H1 (cell line): ENCODE data around the gene ZNF646. TPM values are rescaled to one million over a fixed set of nuclear protein-coding genes. Genes with fewer than 3 reads are reported as not detected.

Experiments
- CTCF ChIA-PET: fragments of 300-600 bp; sonication (Branson Sonifier 250); formaldehyde crosslinking; loops from one replicate; lab custom pipeline; 2021; ENCODE audit not compliant: partially characterized antibody; lab: Charles Lee
- POLR2A ChIA-PET: fragments of 300-600 bp; sonication (Branson Sonifier 250); formaldehyde crosslinking; loops from one replicate; lab custom pipeline; 2021; ENCODE audit warnings: inconsistent platforms; ENCODE audit not compliant: partially characterized antibody; lab: Charles Lee
- DNase-seq, 2 experiments: peaks; one replicate each; pipeline versions ENCODE4 v3.0.0 to v3.0.0-alpha.2; 2010 to 2022; ENCODE audit warnings: low spot score in 2 of 2, low read depth in 1 of 2, mixed read lengths in 1 of 2
- FAIRE-seq: peaks from 2 replicates; lab custom pipeline; 2011; peaks lifted over from hg19 to GRCh38; lab: Jason Lieb, UNC
- H2AFZ ChIP-seq: 2 replicates; pipeline ENCODE4 v1.8.1; 2012; ENCODE audit warnings: low read length, inconsistent platforms
- H2AK5ac ChIP-seq: 2 replicates; pipeline ENCODE4 v1.6.1; 2013; ENCODE audit warnings: low read depth, low read length
- H2BK120ac ChIP-seq: replicated peaks from 2 replicates; pipeline ENCODE3; 2013; ENCODE audit warnings: low read depth, low read length, inconsistent platforms
- H2BK12ac ChIP-seq: 2 replicates; pipeline ENCODE4 v1.6.1; 2013; ENCODE audit warnings: low read depth, low read length
- H2BK15ac ChIP-seq: 2 replicates; pipeline ENCODE4 v1.6.1; 2013; ENCODE audit warnings: low read length
- H2BK20ac ChIP-seq: 2 replicates; pipeline ENCODE4 v1.6.1; 2013; ENCODE audit warnings: low read length
- H2BK5ac ChIP-seq: 2 replicates; pipeline ENCODE4 v1.6.1; 2013; ENCODE audit warnings: low read depth, low read length
- H3K14ac ChIP-seq: 2 replicates; pipeline ENCODE4 v1.6.1; 2013; ENCODE audit warnings: inconsistent platforms; ENCODE audit not compliant: insufficient read length
- H3K18ac ChIP-seq: 2 replicates; pipeline ENCODE4 v1.6.1; 2013; ENCODE audit warnings: low read length; ENCODE audit errors: extremely low read depth
- H3K23ac ChIP-seq: 2 replicates; pipeline ENCODE4 v1.6.1; 2013; ENCODE audit warnings: inconsistent platforms; ENCODE audit not compliant: insufficient read length
- H3K23me2 ChIP-seq: 2 replicates; pipeline ENCODE4 v1.6.1; 2013; ENCODE audit warnings: low read depth, low read length
- H3K27ac ChIP-seq: 2 replicates; pipeline ENCODE4 v1.6.1; 2011; ENCODE audit warnings: low read depth, low read length, inconsistent platforms
- H3K27me3 ChIP-seq, 4 experiments: replicated peaks in 1 of 4; 1 replicate in 1 of 4; 2 replicates in 3 of 4; pipeline versions ENCODE4 v1.6.1 to v1.8.1; 2011 to 2013; ENCODE audit warnings: low read length in 3 of 4, mild to moderate bottlenecking in 3 of 4, inconsistent platforms in 2 of 4, mixed read lengths in 2 of 4, moderate library complexity in 1 of 4; ENCODE audit not compliant: control insufficient read depth in 3 of 4, insufficient read depth in 3 of 4; ENCODE audit errors: extremely low read depth in 1 of 4
- H3K36me3 ChIP-seq, 4 experiments: 2 replicates each; pipeline versions ENCODE4 v1.6.1 to v1.8.1; 2011 to 2013; ENCODE audit warnings: mild to moderate bottlenecking in 4 of 4, low read length in 3 of 4, moderate library complexity in 2 of 4, control low read depth in 1 of 4, inconsistent platforms in 1 of 4; ENCODE audit not compliant: insufficient read depth in 4 of 4, control insufficient read depth in 2 of 4
- H3K4ac ChIP-seq: replicated peaks from 2 replicates; pipeline ENCODE3; 2013; ENCODE audit warnings: low read length, low read depth, mixed read lengths, inconsistent platforms; ENCODE audit not compliant: insufficient read length
- H3K4me1 ChIP-seq, 4 experiments: replicated peaks in 1 of 4; 1 replicate in 1 of 4; 2 replicates in 3 of 4; pipeline versions ENCODE4 v1.6.1 to v1.8.1; 2011 to 2013; ENCODE audit warnings: low read length in 3 of 4, inconsistent platforms in 2 of 4, mixed read lengths in 1 of 4; ENCODE audit not compliant: insufficient read depth in 4 of 4, control insufficient read depth in 3 of 4
- H3K4me2 ChIP-seq, 2 experiments: 2 replicates each; pipeline versions ENCODE4 v1.6.1 to v1.8.1; 2011 to 2013; ENCODE audit warnings: low read depth in 2 of 2, low read length in 2 of 2, control low read depth in 1 of 2, inconsistent platforms in 1 of 2, mild to moderate bottlenecking in 1 of 2; ENCODE audit not compliant: insufficient read depth in 1 of 2
- H3K4me3 ChIP-seq, 4 experiments: fragments of 200-600, 300-600 bp in 1 of 4; sonication (generic), shearing (Covaris generic), sonication (Bioruptor Twin) in 1 of 4; 2 replicates each; pipeline versions ENCODE4 v1.5.1 to v1.8.1; 2011 to 2016; ENCODE audit warnings: low read length in 4 of 4, low read depth in 3 of 4, control low read depth in 2 of 4, inconsistent platforms in 2 of 4, mild to moderate bottlenecking in 2 of 4, mixed read lengths in 1 of 4, moderate library complexity in 1 of 4; ENCODE audit not compliant: insufficient read depth in 2 of 4; ENCODE audit errors: extremely low read depth in 1 of 4
- H3K56ac ChIP-seq: replicated peaks from 2 replicates; pipeline ENCODE3; 2013; ENCODE audit warnings: low read depth, mild to moderate bottlenecking, mixed read lengths, low read length, inconsistent platforms; ENCODE audit not compliant: insufficient read length
- H3K79me1 ChIP-seq: 2 replicates; pipeline ENCODE4 v1.6.1; 2013; ENCODE audit warnings: low read depth, low read length, control low read depth
- H3K79me2 ChIP-seq, 2 experiments: 2 replicates each; pipeline versions ENCODE4 v1.6.1 to v1.8.1; 2012 to 2013; ENCODE audit warnings: low read length in 2 of 2, mild to moderate bottlenecking in 2 of 2, inconsistent platforms in 1 of 2; ENCODE audit not compliant: insufficient read depth in 2 of 2, control insufficient read depth in 1 of 2
- H3K9ac ChIP-seq, 4 experiments: replicated peaks in 1 of 4; 1 replicate in 1 of 4; 2 replicates in 3 of 4; pipeline versions ENCODE4 v1.6.1 to v1.8.1; 2011 to 2013; ENCODE audit warnings: low read depth in 3 of 4, low read length in 3 of 4, control low read depth in 2 of 4, mild to moderate bottlenecking in 2 of 4, moderate library complexity in 2 of 4, inconsistent platforms in 1 of 4; ENCODE audit errors: extremely low read depth in 1 of 4
- H3K9me3 ChIP-seq, 2 experiments: 2 replicates each; pipeline versions ENCODE4 v1.6.1 to v1.8.1; 2012 to 2013; ENCODE audit warnings: mild to moderate bottlenecking in 2 of 2, moderate library complexity in 2 of 2, control low read depth in 1 of 2, inconsistent platforms in 1 of 2, low read depth in 1 of 2, low read length in 1 of 2, mixed read lengths in 1 of 2; ENCODE audit not compliant: insufficient read depth in 2 of 2
- H4K20me1 ChIP-seq, 2 experiments: replicated peaks in 1 of 2; 2 replicates each; pipeline versions ENCODE3 to v1.8.1; 2011 to 2013; ENCODE audit warnings: inconsistent platforms in 2 of 2, low read length in 2 of 2, mild to moderate bottlenecking in 1 of 2; ENCODE audit not compliant: insufficient read depth in 2 of 2, control insufficient read depth in 1 of 2
- H4K5ac ChIP-seq: 2 replicates; pipeline ENCODE4 v1.6.1; 2013; ENCODE audit warnings: low read length, low read depth, mixed read lengths, inconsistent platforms; ENCODE audit not compliant: insufficient read length
- H4K8ac ChIP-seq: 2 replicates; pipeline ENCODE4 v1.8.0; 2013; ENCODE audit warnings: mild to moderate bottlenecking, moderate library complexity, low read length, inconsistent platforms; ENCODE audit not compliant: insufficient read depth; ENCODE audit errors: extremely low read depth
- H4K91ac ChIP-seq: replicated peaks from 2 replicates; pipeline ENCODE3; 2013; ENCODE audit warnings: low read length, mixed read lengths, inconsistent platforms; ENCODE audit not compliant: insufficient read length
- GTF2F1 ChIP-seq: IDR thresholded peaks from 2 replicates; pipeline ENCODE4 v1.6.1; 2012; ENCODE audit warnings: low read depth, low read length, improper control_type of control experiment, borderline replicate concordance
- RAD21 ChIP-seq, 2 experiments: IDR thresholded peaks in 1 of 2; conservative IDR thresholded peaks in 1 of 2; 2 replicates each; pipeline ENCODE4 v1.6.1; 2011; ENCODE audit warnings: low read depth in 2 of 2, low read length in 2 of 2, improper control_type of control experiment in 1 of 2, inconsistent platforms in 1 of 2, mild to moderate bottlenecking in 1 of 2, moderate library complexity in 1 of 2
- TAF7 ChIP-seq: optimal IDR thresholded peaks from 2 replicates; pipeline ENCODE3; 2011; ENCODE audit warnings: low read depth, mild to moderate bottlenecking, inconsistent platforms, low read length, moderate library complexity, borderline replicate concordance
- ZNF274 ChIP-seq: IDR thresholded peaks from 2 replicates; pipeline ENCODE4 v1.7.0; 2012; ENCODE audit warnings: low read length, borderline replicate concordance; ENCODE audit errors: extremely low read depth
- WGBS, 2 experiments: shearing (Covaris generic) in 1 of 2; methylation state at CpG; one replicate each; pipeline versions ENCODE4 v1.1.6 to v1.1.7; 2013 to 2015; ENCODE audit warnings: low lambda C conversion rate in 2 of 2, mixed read lengths in 2 of 2, inconsistent platforms in 1 of 2, low coverage in 1 of 2, missing lambda C conversion rate in 1 of 2; ENCODE audit not compliant: insufficient replicate concordance in 2 of 2, insufficient coverage in 1 of 2, insufficient read length in 1 of 2; ENCODE audit errors: extremely low coverage in 1 of 2, missing lambda C conversion rate in 1 of 2; 5-methylcytosine and 5-hydroxymethylcytosine counted together
- polyA plus RNA-seq, 7 experiments: library from polyadenylated mRNA; depleted of rRNA in 3 of 7; stranded (reverse) in 5 of 7; unstranded in 2 of 7; fragments of >200 nt in 5 of 7; fragments of 200-250 nt in 2 of 7; gene quantifications; 1 replicate in 5 of 7; 2 replicates in 1 of 7; 4 replicates in 1 of 7; pipeline versions ENCODE4 v1.2.1 to v1.2.3, GENCODE V29; 2011 to 2013; ENCODE audit warnings: missing spikeins in 2 of 7, mixed read lengths in 2 of 7
- total RNA-seq: library from RNA; stranded (reverse); fragmentation: NEBNext Ultra II Directional; extraction: Animal tissue kit (Norgen Biotek cat#: 25700); gene quantifications from 2 replicates; pipeline ENCODE4 v1.2.1, GENCODE V29; 2021
- TF ChIP-seq, protein P1 (sequence below): IDR thresholded peaks from 2 replicates; pipeline ENCODE4 v1.6.1; 2011; ENCODE audit warnings: low read length, improper control_type of control experiment

The ZNF646 gene
- total and polyA plus RNA-seq, 2 of the 8 experiments (the other 6 are each of a cell fraction or from before 2014, with no cell fraction given): 6.5 to 25.0 TPM

DNA sequence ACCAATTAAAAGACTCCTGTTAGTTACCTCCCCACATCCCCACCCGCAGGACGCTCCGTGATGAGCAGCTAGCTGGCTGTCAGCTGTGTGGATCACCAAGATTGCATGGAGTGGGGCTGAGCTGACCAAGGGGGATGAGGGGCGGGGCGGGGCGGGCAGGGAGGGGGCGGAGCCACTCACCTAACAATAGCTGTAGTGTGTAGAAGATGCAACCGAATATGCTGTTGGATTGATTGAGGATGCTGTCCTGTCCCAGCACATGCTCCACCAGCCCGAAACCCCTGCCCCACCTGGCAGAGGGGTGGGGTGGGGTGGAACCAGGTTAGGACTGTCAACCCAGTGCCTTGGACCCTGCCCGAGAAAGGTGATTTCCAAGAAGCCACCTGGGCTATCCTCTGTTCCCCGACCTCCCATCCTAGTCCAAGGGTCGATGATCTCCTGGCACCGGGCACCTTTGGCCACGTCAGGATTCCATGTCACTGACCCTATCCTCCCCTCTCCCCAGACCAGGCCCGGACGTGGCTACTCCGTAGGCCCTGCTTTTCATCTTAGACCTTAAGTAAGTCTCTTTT, 19.0 kb downstream of the ZNF646 start:
- H3K4ac ChIP-seq: no peak overlapping the region
- H3K27ac ChIP-seq: no peak overlapping the region
- H4K8ac ChIP-seq: no peak overlapping the region; the same call in 1 of the 2 replicates
- 44% methylated on average over 12 of the region's 17 CpGs; no CpG with 5 or more reads in 1 of the 2 experiments for WGBS, 2 experiments
- peaks cover 0 to 9% (median 3%) of the 10 kb centered on the region in 4 experiments; a peak in 4 of 7 replicates for H3K4me1 ChIP-seq
- no peak for TF ChIP-seq ZNF274
- no peak for TF ChIP-seq GTF2F1
- TF ChIP-seq TAF7: no peak
- TF ChIP-seq RAD21 (IDR thresholded peaks at IDR 0.05 in 1 of 2, conservative IDR thresholded peaks at IDR 0.05 in 1 of 2; ENCODE audit: low read depth in 2 of 2, low read length in 2 of 2): 0 out of 4 replicates have a peak, but pooled peaks of 1 of the 2 experiments have one; percentile 1
- TF ChIP-seq, protein P1, sequence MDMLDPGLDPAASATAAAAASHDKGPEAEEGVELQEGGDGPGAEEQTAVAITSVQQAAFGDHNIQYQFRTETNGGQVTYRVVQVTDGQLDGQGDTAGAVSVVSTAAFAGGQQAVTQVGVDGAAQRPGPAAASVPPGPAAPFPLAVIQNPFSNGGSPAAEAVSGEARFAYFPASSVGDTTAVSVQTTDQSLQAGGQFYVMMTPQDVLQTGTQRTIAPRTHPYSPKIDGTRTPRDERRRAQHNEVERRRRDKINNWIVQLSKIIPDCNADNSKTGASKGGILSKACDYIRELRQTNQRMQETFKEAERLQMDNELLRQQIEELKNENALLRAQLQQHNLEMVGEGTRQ: no peak
- TF ChIP-seq, all 59 proteins: peak for 1
- Histone ChIP-seq H4K20me1 (peaks cover 8 to 20% of the 10 kb centered on the region in 2 experiments), H3K23me2 (peaks cover 10% of the 10 kb centered on the region), H3K79me1 (peaks cover 10% of the 10 kb centered on the region), H3K9me3 (no peaks in the 10 kb centered on the region), H3K4me2 (peak overlapping the region; percentile 85 to 91), H3K56ac (no peak overlapping the region), H2AK5ac (no peak overlapping the region), H2BK5ac (no peak overlapping the region), H2BK20ac (no peak overlapping the region), H3K79me2 (peaks cover 0 to 7% of the 10 kb centered on the region in 2 experiments; a peak in 1 of 4 replicates), H3K27me3 (no peaks in the 10 kb centered on the region), H3K4me3 (peak overlapping the region; percentile 50 to 96 (median 74); a peak in 7 of 8 replicates), H3K36me3 (peaks cover 0 to 15% (median 4%) of the 10 kb centered on the region in 4 experiments; a peak in 5 of 8 replicates), H2BK120ac (no peak overlapping the region), H4K5ac (no peak overlapping the region), H3K9ac (peak overlapping the region in 1 of 4 experiments; percentile 60; a peak in 3 of 7 replicates), H3K14ac (no peak overlapping the region), H2BK15ac (0 out of 2 replicates have a peak overlapping the region, but pooled peaks have one; percentile 29), H2BK12ac (no peak overlapping the region), H4K91ac (no peak overlapping the region), H3K18ac (no peak overlapping the region), H3K23ac (no peak overlapping the region), H2AFZ (no peak overlapping the region)
- no peak for FAIRE-seq
- ChIA-PET POLR2A (interaction anchor here (0.6 to 4.2 kb wide), 11 partner anchors 9 to 124 kb away, joined by 3 to 26 read pairs (median 5); partner anchors contain the start of genes FUS, KAT8, ZNF646 and ZNF668), CTCF (interaction anchor here (0.8 to 2.3 kb wide), 8 partner anchors 8 to 108 kb away, joined by 3 to 10 read pairs (median 4); partner anchors contain the start of gene HSD3B7)
- peak in 1 of 2 experiments; percentile 61 for DNase-seq
